Measurements from ENCODE around the gene NPRL2. TPM values are rescaled to one million over a fixed set of nuclear protein-coding genes. Genes with fewer than 3 reads are reported as not detected.

The NPRL2 gene
- total RNA-seq, 1 experiment from 2014 or later, result 20.6 TPM

DNA sequence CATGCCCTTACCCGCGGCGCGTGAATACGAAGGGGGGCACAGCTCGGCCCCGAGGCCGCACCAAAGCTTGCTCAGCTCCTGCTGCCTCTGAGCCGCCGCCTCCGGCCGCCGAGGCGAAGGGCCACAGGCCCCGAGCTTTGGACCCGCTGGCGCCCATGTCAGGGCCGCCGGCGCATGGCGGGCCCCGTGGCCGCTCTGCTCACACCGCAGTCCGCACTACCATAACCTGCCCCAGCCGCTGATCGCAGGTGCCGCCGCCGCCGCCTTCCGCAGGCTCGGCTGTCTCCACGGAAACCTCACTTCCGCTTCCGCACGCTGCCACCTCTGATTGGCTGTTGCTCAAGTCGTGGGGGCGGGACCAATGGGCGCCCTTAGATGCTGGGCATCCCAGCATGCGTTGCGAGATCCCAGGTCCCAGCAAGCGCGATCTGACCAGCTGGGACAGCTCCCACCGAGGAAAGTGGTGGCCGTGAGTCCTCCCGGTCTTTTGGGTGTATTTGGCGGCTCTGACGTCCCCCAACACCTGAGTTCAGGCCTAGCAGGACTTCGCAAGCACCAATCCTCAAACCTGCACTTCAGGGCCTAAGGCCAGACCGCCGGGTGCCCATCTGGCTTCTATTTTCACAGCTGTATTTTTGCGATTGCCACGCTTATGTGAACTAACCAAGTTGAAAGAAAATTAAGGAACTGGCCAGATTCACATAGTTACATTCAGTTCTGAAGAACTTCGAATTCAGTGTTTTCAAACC is 22.5 kb downstream of the NPRL2 start, which contains the start of gene TUSC2:
Gene TUSC2, minus strand, starts transcription at position 281 of the 749 bp plus-strand sequence. Its CDS starts 124 bp downstream, at position 157.
- Mint-ChIP-seq H3K27ac (peak within 1 kb of the TSS; percentile 74; the same call in 1 of the 2 replicates), H3K36me3 (peaks cover 28% of the 10 kb centered on the region), H3K9me3 (no peaks in the 10 kb centered on the region), H3K4me3 (peak within 1 kb of the TSS; percentile 84), H3K4me1 (peaks cover 25% of the 10 kb centered on the region), H3K27me3 (ENCODE audit: low read depth) (no peaks in the 10 kb centered on the region)
- ChIA-PET CTCF (interaction anchor here (0.6 to 1.8 kb wide), 12 partner anchors 9 to 222 kb away, joined by 3 to 23 read pairs (median 6); partner anchors contain the start of genes CYB561D2, HYAL1, NPRL2 and RASSF1), POLR2A (interaction anchor here (0.6 to 1.7 kb wide), 5 partner anchors 9 to 92 kb away, joined by 3 to 21 read pairs (median 3); partner anchors contain the start of genes GNAI2 and HYAL1)
- ATAC-seq (peak; percentile 86), DNase-seq (ENCODE audit: low spot score) (peak; percentile 96)
- TF ChIP-seq, protein P1, sequence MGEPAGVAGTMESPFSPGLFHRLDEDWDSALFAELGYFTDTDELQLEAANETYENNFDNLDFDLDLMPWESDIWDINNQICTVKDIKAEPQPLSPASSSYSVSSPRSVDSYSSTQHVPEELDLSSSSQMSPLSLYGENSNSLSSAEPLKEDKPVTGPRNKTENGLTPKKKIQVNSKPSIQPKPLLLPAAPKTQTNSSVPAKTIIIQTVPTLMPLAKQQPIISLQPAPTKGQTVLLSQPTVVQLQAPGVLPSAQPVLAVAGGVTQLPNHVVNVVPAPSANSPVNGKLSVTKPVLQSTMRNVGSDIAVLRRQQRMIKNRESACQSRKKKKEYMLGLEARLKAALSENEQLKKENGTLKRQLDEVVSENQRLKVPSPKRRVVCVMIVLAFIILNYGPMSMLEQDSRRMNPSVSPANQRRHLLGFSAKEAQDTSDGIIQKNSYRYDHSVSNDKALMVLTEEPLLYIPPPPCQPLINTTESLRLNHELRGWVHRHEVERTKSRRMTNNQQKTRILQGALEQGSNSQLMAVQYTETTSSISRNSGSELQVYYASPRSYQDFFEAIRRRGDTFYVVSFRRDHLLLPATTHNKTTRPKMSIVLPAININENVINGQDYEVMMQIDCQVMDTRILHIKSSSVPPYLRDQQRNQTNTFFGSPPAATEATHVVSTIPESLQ (CRISPR knock-in tag; IDR thresholded peaks at IDR 0.05), result no peak
- TF ChIP-seq, protein P2, sequence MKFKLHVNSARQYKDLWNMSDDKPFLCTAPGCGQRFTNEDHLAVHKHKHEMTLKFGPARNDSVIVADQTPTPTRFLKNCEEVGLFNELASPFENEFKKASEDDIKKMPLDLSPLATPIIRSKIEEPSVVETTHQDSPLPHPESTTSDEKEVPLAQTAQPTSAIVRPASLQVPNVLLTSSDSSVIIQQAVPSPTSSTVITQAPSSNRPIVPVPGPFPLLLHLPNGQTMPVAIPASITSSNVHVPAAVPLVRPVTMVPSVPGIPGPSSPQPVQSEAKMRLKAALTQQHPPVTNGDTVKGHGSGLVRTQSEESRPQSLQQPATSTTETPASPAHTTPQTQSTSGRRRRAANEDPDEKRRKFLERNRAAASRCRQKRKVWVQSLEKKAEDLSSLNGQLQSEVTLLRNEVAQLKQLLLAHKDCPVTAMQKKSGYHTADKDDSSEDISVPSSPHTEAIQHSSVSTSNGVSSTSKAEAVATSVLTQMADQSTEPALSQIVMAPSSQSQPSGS (CRISPR knock-in tag; IDR thresholded peaks at IDR 0.05; ENCODE audit: borderline replicate concordance, low read depth), result no peak
- TF ChIP-seq, protein P3, sequence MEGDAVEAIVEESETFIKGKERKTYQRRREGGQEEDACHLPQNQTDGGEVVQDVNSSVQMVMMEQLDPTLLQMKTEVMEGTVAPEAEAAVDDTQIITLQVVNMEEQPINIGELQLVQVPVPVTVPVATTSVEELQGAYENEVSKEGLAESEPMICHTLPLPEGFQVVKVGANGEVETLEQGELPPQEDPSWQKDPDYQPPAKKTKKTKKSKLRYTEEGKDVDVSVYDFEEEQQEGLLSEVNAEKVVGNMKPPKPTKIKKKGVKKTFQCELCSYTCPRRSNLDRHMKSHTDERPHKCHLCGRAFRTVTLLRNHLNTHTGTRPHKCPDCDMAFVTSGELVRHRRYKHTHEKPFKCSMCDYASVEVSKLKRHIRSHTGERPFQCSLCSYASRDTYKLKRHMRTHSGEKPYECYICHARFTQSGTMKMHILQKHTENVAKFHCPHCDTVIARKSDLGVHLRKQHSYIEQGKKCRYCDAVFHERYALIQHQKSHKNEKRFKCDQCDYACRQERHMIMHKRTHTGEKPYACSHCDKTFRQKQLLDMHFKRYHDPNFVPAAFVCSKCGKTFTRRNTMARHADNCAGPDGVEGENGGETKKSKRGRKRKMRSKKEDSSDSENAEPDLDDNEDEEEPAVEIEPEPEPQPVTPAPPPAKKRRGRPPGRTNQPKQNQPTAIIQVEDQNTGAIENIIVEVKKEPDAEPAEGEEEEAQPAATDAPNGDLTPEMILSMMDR (IDR thresholded peaks at IDR 0.05), result no peak
- TF ChIP-seq GRHL2 (CRISPR knock-in tag; IDR thresholded peaks at IDR 0.05; ENCODE audit: insufficient replicate concordance, severe bottlenecking) (no peak), ELF4 (CRISPR knock-in tag; IDR thresholded peaks at IDR 0.05; ENCODE audit: low read depth) (no peak), EMX1 (CRISPR knock-in tag; IDR thresholded peaks at IDR 0.05) (no peak), ZNF671 (CRISPR knock-in tag; IDR thresholded peaks at IDR 0.05) (no peak), MXD4 (CRISPR knock-in tag; IDR thresholded peaks at IDR 0.05; ENCODE audit: borderline replicate concordance) (no peak), MYBL2 (CRISPR knock-in tag; IDR thresholded peaks at IDR 0.05) (no peak), ZNF232 (CRISPR knock-in tag; IDR thresholded peaks at IDR 0.05) (0 out of 2 replicates have a peak, but pooled peaks have one; percentile 50), TCF7 (CRISPR knock-in tag; IDR thresholded peaks at IDR 0.05; ENCODE audit: low read depth) (no peak), FOXP1 (CRISPR knock-in tag; IDR thresholded peaks at IDR 0.05; ENCODE audit: borderline replicate concordance) (no peak), CREB1 (CRISPR knock-in tag; IDR thresholded peaks at IDR 0.05) (no peak), TP53 (CRISPR knock-in tag; IDR thresholded peaks at IDR 0.05) (no peak), CREM (CRISPR knock-in tag; IDR thresholded peaks at IDR 0.05) (peak; percentile 89; the same call in 1 of the 2 replicates), ZBTB21 (CRISPR knock-in tag; IDR thresholded peaks at IDR 0.05; ENCODE audit: borderline replicate concordance) (peak; percentile 78; the same call in 1 of the 2 replicates), CBFB (CRISPR knock-in tag; IDR thresholded peaks at IDR 0.05; ENCODE audit: low read depth) (peak; percentile 77; the same call in 1 of the 2 replicates), RORB (CRISPR knock-in tag; IDR thresholded peaks at IDR 0.05) (no peak), NFATC4 (CRISPR knock-in tag; IDR thresholded peaks at IDR 0.05) (no peak), NFE2L1 (CRISPR knock-in tag; IDR thresholded peaks at IDR 0.05) (no peak), NFYB (CRISPR knock-in tag; conservative IDR thresholded peaks at IDR 0.05; ENCODE audit: low read depth) (peak; percentile 97)
- TF ChIP-seq, protein P4, sequence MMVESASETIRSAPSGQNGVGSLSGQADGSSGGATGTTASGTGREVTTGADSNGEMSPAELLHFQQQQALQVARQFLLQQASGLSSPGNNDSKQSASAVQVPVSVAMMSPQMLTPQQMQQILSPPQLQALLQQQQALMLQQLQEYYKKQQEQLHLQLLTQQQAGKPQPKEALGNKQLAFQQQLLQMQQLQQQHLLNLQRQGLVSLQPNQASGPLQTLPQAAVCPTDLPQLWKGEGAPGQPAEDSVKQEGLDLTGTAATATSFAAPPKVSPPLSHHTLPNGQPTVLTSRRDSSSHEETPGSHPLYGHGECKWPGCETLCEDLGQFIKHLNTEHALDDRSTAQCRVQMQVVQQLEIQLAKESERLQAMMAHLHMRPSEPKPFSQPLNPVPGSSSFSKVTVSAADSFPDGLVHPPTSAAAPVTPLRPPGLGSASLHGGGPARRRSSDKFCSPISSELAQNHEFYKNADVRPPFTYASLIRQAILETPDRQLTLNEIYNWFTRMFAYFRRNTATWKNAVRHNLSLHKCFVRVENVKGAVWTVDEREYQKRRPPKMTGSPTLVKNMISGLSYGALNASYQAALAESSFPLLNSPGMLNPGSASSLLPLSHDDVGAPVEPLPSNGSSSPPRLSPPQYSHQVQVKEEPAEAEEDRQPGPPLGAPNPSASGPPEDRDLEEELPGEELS (CRISPR knock-in tag; IDR thresholded peaks at IDR 0.05), result 0 out of 2 replicates have a peak, but pooled peaks have one; percentile 21
- TF ChIP-seq, protein P5, sequence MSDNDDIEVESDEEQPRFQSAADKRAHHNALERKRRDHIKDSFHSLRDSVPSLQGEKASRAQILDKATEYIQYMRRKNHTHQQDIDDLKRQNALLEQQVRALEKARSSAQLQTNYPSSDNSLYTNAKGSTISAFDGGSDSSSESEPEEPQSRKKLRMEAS (CRISPR knock-in tag; IDR thresholded peaks at IDR 0.05), result 0 out of 2 replicates have a peak, but pooled peaks have one; percentile 15
- TF ChIP-seq, protein P6, sequence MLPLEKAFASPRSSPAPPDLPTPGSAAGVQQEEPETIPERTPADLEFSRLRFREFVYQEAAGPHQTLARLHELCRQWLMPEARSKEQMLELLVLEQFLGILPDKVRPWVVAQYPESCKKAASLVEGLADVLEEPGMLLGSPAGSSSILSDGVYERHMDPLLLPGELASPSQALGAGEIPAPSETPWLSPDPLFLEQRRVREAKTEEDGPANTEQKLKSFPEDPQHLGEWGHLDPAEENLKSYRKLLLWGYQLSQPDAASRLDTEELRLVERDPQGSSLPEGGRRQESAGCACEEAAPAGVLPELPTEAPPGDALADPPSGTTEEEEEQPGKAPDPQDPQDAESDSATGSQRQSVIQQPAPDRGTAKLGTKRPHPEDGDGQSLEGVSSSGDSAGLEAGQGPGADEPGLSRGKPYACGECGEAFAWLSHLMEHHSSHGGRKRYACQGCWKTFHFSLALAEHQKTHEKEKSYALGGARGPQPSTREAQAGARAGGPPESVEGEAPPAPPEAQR (CRISPR knock-in tag; IDR thresholded peaks at IDR 0.05), result no peak
- TF ChIP-seq, protein P7, sequence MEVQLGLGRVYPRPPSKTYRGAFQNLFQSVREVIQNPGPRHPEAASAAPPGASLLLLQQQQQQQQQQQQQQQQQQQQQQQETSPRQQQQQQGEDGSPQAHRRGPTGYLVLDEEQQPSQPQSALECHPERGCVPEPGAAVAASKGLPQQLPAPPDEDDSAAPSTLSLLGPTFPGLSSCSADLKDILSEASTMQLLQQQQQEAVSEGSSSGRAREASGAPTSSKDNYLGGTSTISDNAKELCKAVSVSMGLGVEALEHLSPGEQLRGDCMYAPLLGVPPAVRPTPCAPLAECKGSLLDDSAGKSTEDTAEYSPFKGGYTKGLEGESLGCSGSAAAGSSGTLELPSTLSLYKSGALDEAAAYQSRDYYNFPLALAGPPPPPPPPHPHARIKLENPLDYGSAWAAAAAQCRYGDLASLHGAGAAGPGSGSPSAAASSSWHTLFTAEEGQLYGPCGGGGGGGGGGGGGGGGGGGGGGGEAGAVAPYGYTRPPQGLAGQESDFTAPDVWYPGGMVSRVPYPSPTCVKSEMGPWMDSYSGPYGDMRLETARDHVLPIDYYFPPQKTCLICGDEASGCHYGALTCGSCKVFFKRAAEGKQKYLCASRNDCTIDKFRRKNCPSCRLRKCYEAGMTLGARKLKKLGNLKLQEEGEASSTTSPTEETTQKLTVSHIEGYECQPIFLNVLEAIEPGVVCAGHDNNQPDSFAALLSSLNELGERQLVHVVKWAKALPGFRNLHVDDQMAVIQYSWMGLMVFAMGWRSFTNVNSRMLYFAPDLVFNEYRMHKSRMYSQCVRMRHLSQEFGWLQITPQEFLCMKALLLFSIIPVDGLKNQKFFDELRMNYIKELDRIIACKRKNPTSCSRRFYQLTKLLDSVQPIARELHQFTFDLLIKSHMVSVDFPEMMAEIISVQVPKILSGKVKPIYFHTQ (CRISPR knock-in tag; IDR thresholded peaks at IDR 0.05), result no peak

Data from WTC11 (cell line).